ENCODE measurements around the gene AHNAK2. TPM values are rescaled to one million over a fixed set of nuclear protein-coding genes. Genes with fewer than 3 reads are reported as not detected.

Gene AHNAK2
- total and polyA plus RNA-seq, 9 of the 15 experiments (the other 6 are each of a cell fraction or from before 2014, with no cell fraction given) = 0.04 to 0.09 (median 0.04) TPM; not detected in 6

DNA sequence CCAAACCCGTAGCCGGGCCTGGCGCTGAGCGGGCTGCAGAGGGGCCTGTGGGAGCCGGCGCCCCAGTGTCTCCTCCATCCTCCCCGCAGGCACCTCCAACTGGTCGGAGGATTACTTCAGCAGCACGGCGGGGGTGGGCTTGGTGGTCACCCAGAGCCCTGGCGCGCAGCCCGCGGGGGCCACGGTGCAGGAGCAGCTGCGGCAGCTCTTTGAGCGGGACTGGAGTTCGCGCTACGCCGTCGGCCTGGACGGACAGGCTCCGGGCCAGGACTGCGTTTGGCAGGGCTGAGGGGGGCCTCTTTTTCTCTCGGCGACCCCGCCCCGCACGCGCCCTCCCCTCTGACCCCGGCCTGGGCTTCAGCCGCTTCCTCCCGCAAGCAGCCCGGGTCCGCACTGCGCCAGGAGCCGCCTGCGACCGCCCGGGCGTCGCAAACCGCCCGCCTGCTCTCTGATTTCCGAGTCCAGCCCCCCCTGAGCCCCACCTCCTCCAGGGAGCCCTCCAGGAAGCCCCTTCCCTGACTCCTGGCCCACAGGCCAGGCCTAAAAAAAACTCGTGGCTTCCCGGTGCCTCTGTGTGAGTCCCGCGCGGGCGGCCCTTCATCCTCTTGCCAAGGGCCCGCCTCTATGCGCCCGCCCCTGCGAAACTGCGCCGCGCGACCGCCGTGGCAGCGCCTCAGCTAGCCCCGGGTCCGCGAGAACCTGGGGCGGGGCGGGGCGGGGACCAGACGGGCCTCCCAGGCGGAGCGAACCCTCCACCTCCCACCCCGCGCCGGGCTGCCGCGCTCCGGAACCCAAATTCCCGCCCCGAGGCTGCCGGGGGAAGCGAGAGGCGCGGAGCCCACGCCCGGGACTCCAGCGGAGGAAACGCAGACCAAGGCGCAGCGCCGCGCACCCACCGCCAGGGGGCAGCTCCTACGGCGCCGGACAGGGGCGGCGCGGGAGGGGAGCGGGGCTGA, 45.2 kb downstream of the AHNAK2 start (continued):
- TF ChIP-seq, protein P1, sequence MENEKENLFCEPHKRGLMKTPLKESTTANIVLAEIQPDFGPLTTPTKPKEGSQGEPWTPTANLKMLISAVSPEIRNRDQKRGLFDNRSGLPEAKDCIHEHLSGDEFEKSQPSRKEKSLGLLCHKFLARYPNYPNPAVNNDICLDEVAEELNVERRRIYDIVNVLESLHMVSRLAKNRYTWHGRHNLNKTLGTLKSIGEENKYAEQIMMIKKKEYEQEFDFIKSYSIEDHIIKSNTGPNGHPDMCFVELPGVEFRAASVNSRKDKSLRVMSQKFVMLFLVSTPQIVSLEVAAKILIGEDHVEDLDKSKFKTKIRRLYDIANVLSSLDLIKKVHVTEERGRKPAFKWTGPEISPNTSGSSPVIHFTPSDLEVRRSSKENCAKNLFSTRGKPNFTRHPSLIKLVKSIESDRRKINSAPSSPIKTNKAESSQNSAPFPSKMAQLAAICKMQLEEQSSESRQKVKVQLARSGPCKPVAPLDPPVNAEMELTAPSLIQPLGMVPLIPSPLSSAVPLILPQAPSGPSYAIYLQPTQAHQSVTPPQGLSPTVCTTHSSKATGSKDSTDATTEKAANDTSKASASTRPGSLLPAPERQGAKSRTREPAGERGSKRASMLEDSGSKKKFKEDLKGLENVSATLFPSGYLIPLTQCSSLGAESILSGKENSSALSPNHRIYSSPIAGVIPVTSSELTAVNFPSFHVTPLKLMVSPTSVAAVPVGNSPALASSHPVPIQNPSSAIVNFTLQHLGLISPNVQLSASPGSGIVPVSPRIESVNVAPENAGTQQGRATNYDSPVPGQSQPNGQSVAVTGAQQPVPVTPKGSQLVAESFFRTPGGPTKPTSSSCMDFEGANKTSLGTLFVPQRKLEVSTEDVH (IDR thresholded peaks at IDR 0.05; ENCODE audit: low read depth, partially characterized antibody) = no peak
- TF ChIP-seq ZNF766 (CRISPR knock-in tag; conservative IDR thresholded peaks at IDR 0.05) (no peak), TEAD1 (CRISPR knock-in tag; IDR thresholded peaks at IDR 0.05) (no peak), POLR2G (IDR thresholded peaks at IDR 0.05; ENCODE audit: low read depth, low read length) (peak; percentile 73), GTF2E2 (tag; IDR thresholded peaks at IDR 0.05) (no peak), PRPF4 (IDR thresholded peaks at IDR 0.05; ENCODE audit: insufficient read depth, low read depth, low read length, poor library complexity, severe bottlenecking) (no peak)
- TF ChIP-seq, protein P2, sequence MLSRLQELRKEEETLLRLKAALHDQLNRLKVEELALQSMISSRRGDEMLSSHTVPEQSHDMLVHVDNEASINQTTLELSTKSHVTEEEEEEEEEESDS (CRISPR knock-in tag; IDR thresholded peaks at IDR 0.05) = no peak
- TF ChIP-seq, protein P3, sequence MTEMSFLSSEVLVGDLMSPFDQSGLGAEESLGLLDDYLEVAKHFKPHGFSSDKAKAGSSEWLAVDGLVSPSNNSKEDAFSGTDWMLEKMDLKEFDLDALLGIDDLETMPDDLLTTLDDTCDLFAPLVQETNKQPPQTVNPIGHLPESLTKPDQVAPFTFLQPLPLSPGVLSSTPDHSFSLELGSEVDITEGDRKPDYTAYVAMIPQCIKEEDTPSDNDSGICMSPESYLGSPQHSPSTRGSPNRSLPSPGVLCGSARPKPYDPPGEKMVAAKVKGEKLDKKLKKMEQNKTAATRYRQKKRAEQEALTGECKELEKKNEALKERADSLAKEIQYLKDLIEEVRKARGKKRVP (CRISPR knock-in tag; IDR thresholded peaks at IDR 0.05) = no peak
- TF ChIP-seq, protein P4, sequence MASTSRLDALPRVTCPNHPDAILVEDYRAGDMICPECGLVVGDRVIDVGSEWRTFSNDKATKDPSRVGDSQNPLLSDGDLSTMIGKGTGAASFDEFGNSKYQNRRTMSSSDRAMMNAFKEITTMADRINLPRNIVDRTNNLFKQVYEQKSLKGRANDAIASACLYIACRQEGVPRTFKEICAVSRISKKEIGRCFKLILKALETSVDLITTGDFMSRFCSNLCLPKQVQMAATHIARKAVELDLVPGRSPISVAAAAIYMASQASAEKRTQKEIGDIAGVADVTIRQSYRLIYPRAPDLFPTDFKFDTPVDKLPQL (IDR thresholded peaks at IDR 0.05; ENCODE audit: extremely low read depth, insufficient read length) = no peak

Measured in K562 (cell line).